GM06990 (cell line): Measurements from ENCODE around the gene PYGB.
"Not testable (repeated sequence)": the region's sequence is repeated elsewhere in the genome, so short reads cannot be mapped to it uniquely, and the experiment has no call there.

Experiments
- DNase-seq: peaks from one replicate; pipeline ENCODE4 v3.0.0-alpha.2; 2011; ENCODE audit not compliant: insufficient read length; ENCODE audit errors: extremely low read depth
- H3K27me3 ChIP-seq: replicated peaks from 2 replicates; pipeline ENCODE4 v1.6.0; 2011; ENCODE audit warnings: low read length; ENCODE audit not compliant: control insufficient read depth, insufficient read depth
- H3K36me3 ChIP-seq: 2 replicates; pipeline ENCODE4 v1.5.1; 2011; ENCODE audit warnings: low read length; ENCODE audit not compliant: control insufficient read depth, insufficient read depth
- H3K4me3 ChIP-seq: replicated peaks from 2 replicates; pipeline ENCODE4 v1.5.1; 2011; ENCODE audit warnings: low read depth, mild to moderate bottlenecking, control low read depth, low read length
- TF ChIP-seq, protein P1 (sequence below): IDR thresholded peaks from 2 replicates; pipeline ENCODE4 v1.5.1; 2011; ENCODE audit warnings: low read length, control low read depth, mild to moderate bottlenecking, inconsistent platforms; ENCODE audit not compliant: insufficient read depth, poor library complexity, severe bottlenecking

PYGB gene

DNA sequence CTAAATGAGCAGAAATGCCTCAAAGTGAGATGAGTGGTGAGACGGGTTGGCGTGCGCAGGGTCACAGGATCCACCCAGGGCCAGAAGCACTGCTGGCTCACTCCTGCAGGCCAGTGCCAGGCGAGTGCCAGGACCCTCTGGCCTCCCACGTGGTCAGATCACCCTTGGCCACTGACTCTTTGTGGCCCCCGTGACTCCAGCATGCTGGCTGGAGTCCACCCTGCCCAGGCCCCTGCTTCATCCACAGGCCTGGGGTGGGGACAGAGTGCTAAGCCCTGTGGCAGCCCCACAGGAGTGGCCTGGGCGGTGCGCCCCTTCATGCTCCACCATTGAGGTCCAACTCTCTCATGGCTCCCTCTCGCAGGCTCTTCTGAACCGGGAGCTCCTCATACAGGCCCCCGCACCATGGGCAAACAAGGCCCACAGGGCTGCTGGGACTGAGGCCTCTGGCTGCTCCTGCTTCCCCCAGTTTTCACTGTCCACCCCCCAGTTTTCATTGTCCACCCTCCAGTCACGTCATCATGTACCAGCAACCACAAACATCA, 81.1 kb downstream of the PYGB start:
- no peak for DNase-seq
- H3K4me3 ChIP-seq, result no peak overlapping the region
- TF ChIP-seq, protein P1, sequence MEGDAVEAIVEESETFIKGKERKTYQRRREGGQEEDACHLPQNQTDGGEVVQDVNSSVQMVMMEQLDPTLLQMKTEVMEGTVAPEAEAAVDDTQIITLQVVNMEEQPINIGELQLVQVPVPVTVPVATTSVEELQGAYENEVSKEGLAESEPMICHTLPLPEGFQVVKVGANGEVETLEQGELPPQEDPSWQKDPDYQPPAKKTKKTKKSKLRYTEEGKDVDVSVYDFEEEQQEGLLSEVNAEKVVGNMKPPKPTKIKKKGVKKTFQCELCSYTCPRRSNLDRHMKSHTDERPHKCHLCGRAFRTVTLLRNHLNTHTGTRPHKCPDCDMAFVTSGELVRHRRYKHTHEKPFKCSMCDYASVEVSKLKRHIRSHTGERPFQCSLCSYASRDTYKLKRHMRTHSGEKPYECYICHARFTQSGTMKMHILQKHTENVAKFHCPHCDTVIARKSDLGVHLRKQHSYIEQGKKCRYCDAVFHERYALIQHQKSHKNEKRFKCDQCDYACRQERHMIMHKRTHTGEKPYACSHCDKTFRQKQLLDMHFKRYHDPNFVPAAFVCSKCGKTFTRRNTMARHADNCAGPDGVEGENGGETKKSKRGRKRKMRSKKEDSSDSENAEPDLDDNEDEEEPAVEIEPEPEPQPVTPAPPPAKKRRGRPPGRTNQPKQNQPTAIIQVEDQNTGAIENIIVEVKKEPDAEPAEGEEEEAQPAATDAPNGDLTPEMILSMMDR, result no peak
- no peaks in the 10 kb centered on the region; the same call in 1 of the 2 replicates for H3K36me3 ChIP-seq
- H3K27me3 ChIP-seq, result no peaks in the 10 kb centered on the region

DNA sequence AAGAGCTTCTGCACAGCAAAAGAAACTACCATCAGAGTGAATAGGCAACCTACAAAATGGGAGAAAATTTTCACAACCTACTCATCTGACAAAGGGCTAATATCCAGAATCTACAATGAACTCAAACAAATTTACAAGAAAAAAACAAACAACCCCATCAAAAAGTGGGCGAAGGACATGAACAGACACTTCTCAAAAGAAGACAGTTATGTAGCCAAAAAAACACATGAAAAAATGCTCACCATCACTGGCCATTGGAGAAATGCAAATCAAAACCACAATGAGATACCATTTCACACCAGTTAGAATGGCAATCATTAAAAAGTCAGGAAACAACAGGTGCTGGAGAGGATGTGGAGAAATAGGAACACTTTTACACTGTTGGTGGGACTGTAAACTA, 87.1 kb downstream of the PYGB start:
- H3K36me3 ChIP-seq, H3K4me3 ChIP-seq, H3K27me3 ChIP-seq, DNase-seq: not testable (repeated sequence)

DNA sequence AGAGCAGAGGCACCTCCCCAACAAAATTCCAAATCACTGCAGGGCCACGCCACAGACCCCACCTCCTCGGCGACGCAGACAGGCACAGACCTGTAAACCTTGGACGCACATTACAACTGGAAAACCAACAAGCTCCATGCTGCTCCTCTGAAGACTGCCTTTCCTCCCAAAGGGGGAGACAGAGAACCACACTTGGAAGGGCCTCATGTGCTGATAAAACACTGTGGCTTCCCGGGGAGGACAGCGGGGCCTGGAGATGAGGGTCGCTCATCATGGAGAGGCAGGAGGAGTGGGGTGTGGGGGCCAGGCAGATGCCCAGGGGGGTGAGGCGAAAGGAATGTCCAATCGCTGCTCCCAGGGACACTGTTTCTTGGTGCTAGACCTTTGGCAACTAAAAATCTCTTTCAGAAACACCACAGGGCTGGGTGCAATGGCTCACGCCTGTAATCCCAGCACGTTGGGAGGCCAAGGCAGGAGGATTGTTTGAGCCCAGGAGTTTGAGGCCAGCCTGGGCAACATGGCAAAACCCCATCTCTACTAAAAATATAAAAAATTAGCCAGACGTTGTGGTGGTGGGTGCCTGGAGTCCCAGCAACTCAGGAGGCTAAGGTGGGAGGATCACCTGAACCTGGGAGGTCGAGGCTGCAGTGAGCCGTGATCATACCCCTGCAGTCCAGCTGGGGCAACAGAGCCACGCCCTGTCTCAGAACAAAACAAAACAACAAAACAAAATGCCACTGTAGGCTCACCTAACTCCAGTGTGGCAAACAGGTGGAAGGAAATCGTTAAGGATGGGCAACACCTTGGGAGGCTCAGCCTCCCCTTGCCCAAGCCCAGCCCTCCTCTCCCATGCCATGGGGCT, 88.9 kb downstream of the PYGB start:
- TF ChIP-seq, protein P1, result peak; percentile 7
- DNase-seq, result no peak
- H3K27me3 ChIP-seq, result no peaks in the 10 kb centered on the region
- H3K4me3 ChIP-seq, result no peak overlapping the region
- H3K36me3 ChIP-seq, result no peaks in the 10 kb centered on the region; the same call in none of the 2 replicates

DNA sequence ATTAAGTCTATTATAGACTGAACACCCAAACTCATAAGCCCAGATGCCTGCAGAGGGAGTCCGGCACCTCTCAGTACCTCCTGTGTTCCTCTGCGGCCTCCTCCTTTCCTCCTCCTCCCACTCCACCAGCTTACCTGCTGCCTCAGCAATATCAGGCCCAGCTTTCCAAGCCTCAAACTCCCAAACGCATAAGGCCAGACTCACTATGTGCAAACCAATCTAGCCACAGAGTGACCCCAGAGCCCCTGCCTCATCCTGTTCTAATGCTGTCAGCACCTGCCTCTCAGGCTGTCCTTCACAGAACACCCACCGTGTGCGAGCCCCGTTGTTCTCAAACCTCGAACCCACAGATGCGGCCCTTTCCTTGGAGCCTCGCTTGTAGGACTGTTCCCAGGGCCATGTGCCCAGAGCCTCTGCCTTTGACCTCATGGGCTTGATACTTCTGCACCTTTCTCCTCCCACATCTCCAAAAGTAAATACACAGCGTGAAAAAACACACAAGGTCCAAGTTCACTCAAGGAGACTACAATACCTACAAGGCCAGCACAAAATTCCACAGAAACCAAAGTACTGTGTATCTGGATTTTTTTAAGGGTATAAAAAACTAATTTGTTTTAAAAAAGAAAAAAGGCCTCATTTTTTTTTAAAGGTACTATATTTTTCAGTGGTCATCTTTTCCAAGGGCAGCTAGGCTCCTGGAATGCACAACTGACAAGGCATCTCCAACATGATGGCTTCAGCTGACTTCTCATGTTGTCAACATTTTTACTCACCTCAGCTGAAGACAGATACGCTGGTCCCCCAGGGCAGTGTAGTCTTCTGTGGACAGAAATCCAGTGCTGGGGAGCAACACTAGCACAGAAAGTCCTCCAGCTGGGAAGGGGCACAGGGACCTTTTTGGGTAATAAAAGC, 90.5 kb downstream of the PYGB start:
- H3K27me3 ChIP-seq, result no peaks in the 10 kb centered on the region
- DNase-seq, result no peak
- TF ChIP-seq, protein P1, result no peak
- H3K4me3 ChIP-seq, result no peak overlapping the region
- no peaks in the 10 kb centered on the region; the same call in none of the 2 replicates for H3K36me3 ChIP-seq

DNA sequence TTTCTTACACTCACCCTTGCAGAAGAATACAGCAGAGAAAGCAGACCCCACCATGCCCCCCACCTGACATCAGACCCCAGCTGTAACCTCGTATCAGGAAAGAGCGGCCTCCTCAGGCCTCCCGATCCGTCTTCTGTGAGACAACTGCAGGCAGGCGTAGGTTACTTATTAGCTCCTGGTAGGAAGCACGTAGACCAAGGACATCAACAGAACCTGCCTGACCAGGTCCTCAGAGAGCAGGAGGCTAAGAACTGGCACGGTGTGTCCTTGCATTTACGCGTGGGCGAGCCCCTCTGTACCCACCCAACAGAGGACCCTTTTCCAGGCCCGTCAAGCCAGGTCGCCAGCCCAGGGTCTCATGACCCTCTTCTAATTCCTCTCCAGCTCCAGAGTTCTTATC, 91.7 kb downstream of the PYGB start:
- Histone ChIP-seq H3K27me3 (no peaks in the 10 kb centered on the region), H3K36me3 (no peaks in the 10 kb centered on the region; the same call in none of the 2 replicates), H3K4me3 (no peak overlapping the region)
- DNase-seq, result no peak
- TF ChIP-seq, protein P1, result no peak
